Loucy (cell line): Measurements from ENCODE around the gene ADAMTS16.

Experiments used
- H2AFZ ChIP-seq: fragments of 200-600 bp; sonication (generic); 2 replicates; pipeline ENCODE4 v1.6.0; 2016; ENCODE audit warnings: antibody characterized with exemption, mild to moderate bottlenecking, low read length, moderate library complexity
- H3F3A ChIP-seq: fragments of 200-600 bp; 2 replicates; pipeline ENCODE4 v1.6.0; 2016; ENCODE audit warnings: antibody characterized with exemption, low read depth, mild to moderate bottlenecking
- H3K27me3 ChIP-seq: fragments of 200-600 bp; sonication (generic); 2 replicates; pipeline ENCODE4 v1.6.1; 2014; ENCODE audit warnings: low read length, mild to moderate bottlenecking; ENCODE audit not compliant: insufficient read depth, poor library complexity, severe bottlenecking
- H3K36me3 ChIP-seq: fragments of 200-600 bp; sonication (generic); 2 replicates; pipeline ENCODE4 v1.6.1; 2016; ENCODE audit warnings: low read length; ENCODE audit not compliant: insufficient read depth
- H3K4me1 ChIP-seq: fragments of 200-600 bp; sonication (generic); 2 replicates; pipeline ENCODE4 v1.5.1; 2014; ENCODE audit warnings: low read length, mild to moderate bottlenecking; ENCODE audit not compliant: insufficient read depth, poor library complexity, severe bottlenecking
- H3K4me2 ChIP-seq: fragments of 200-600 bp; sonication (generic); 2 replicates; pipeline ENCODE4 v1.6.0; 2014; ENCODE audit warnings: antibody characterized with exemption, low read length, low read depth, mild to moderate bottlenecking; ENCODE audit not compliant: poor library complexity, severe bottlenecking
- H3K4me3 ChIP-seq: fragments of 200-600 bp; sonication (generic); 2 replicates; pipeline ENCODE4 v1.5.1; 2014; ENCODE audit warnings: low read length, mild to moderate bottlenecking, mixed read lengths; ENCODE audit not compliant: poor library complexity, severe bottlenecking
- H3K79me2 ChIP-seq: fragments of 200-600 bp; sonication (generic); 2 replicates; pipeline ENCODE4 v1.6.1; 2014; ENCODE audit warnings: low read length; ENCODE audit not compliant: insufficient read depth
- H3K9ac ChIP-seq: fragments of 200-600 bp; sonication (generic); 2 replicates; pipeline ENCODE4 v1.6.0; 2014; ENCODE audit warnings: mild to moderate bottlenecking, low read depth, low read length, moderate library complexity; ENCODE audit not compliant: poor library complexity, severe bottlenecking
- H3K9me2 ChIP-seq: fragments of 200-600 bp; sonication (generic); replicated peaks from 2 replicates; pipeline ENCODE4 v1.6.1; 2016; ENCODE audit warnings: low read depth, low read length, mixed read lengths
- H3K9me3 ChIP-seq: fragments of 200-600 bp; sonication (generic); 2 replicates; pipeline ENCODE4 v1.6.1; 2014; ENCODE audit warnings: mild to moderate bottlenecking, antibody characterized with exemption, low read length, low read depth; ENCODE audit not compliant: insufficient read depth
- H4K20me1 ChIP-seq: fragments of 200-600 bp; sonication (generic); 2 replicates; pipeline ENCODE4 v1.6.0; 2014; ENCODE audit warnings: antibody characterized with exemption, low read length, mild to moderate bottlenecking; ENCODE audit not compliant: insufficient read depth, poor library complexity, severe bottlenecking
- EZH2phosphoT487 ChIP-seq: fragments of 200-600 bp; IDR thresholded peaks from 2 replicates; pipeline ENCODE4 v1.6.1; 2018; ENCODE audit warnings: antibody characterized with exemption, mild to moderate bottlenecking, moderate library complexity, borderline replicate concordance
- TF ChIP-seq, protein P1 (sequence below): fragments of 200-600 bp; sonication (generic); conservative IDR thresholded peaks from 2 replicates; pipeline ENCODE4 v1.5.1; 2014; ENCODE audit warnings: mild to moderate bottlenecking, antibody characterized with exemption, low read length

The ADAMTS16 gene

DNA sequence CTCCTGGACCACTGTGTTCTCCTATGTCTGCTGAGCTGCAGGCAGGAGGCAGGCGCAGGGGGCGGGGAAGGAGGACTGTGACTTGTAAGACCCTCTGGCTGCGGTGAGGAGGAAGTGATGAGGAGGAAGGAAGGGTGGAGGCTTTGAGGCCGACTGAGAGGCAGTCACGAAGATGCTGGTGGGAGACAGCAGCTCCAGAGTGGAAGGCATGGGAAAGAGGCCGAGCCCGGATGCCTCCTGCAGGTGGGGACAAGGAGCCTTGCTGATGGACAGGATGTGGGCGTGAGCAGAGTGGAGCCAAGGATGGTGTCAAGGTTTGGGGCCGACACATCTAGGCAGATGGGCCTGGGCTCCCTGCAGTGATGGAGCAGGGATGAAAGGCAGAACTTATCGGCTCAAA, 208.0 kb downstream of the ADAMTS16 start:
- H2AFZ ChIP-seq, result no peak overlapping the region
- no peak overlapping the region for H3K4me2 ChIP-seq
- no peaks in the 10 kb centered on the region for H3K4me1 ChIP-seq
- no peak for TF ChIP-seq EZH2phosphoT487
- TF ChIP-seq, protein P1, sequence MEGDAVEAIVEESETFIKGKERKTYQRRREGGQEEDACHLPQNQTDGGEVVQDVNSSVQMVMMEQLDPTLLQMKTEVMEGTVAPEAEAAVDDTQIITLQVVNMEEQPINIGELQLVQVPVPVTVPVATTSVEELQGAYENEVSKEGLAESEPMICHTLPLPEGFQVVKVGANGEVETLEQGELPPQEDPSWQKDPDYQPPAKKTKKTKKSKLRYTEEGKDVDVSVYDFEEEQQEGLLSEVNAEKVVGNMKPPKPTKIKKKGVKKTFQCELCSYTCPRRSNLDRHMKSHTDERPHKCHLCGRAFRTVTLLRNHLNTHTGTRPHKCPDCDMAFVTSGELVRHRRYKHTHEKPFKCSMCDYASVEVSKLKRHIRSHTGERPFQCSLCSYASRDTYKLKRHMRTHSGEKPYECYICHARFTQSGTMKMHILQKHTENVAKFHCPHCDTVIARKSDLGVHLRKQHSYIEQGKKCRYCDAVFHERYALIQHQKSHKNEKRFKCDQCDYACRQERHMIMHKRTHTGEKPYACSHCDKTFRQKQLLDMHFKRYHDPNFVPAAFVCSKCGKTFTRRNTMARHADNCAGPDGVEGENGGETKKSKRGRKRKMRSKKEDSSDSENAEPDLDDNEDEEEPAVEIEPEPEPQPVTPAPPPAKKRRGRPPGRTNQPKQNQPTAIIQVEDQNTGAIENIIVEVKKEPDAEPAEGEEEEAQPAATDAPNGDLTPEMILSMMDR, result no peak
- no peaks in the 10 kb centered on the region for H3K9me2 ChIP-seq
- no peak overlapping the region for H3K4me3 ChIP-seq
- no peaks in the 10 kb centered on the region for H3K79me2 ChIP-seq
- no peaks in the 10 kb centered on the region for H3F3A ChIP-seq
- no peaks in the 10 kb centered on the region for H3K27me3 ChIP-seq
- H3K9me3 ChIP-seq, result no peaks in the 10 kb centered on the region
- H4K20me1 ChIP-seq, result no peaks in the 10 kb centered on the region
- H3K9ac ChIP-seq, result no peak overlapping the region
- H3K36me3 ChIP-seq, result no peaks in the 10 kb centered on the region

DNA sequence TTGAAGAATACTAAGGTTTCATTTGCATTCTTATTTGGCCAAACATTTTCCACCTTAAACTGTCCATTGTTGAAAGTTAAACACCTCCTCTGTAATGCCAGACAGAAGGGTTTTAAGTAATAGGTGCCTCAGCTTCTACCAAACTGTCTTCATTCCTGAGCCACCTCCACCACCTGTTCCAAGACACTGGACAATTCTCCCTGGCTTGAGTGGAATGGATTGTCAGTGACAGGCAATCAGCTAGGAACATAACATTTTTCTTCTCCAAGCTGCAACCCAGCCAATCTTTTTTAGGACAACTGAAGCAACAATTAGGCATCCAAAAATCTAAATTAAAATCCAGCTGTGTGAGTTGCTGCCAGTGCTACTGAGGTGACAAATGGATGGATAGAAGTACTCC, 208.4 kb downstream of the ADAMTS16 start:
- Histone ChIP-seq H3K9me2 (no peaks in the 10 kb centered on the region), H3K4me2 (no peak overlapping the region), H3K4me1 (no peaks in the 10 kb centered on the region), H3K9ac (no peak overlapping the region), H2AFZ (no peak overlapping the region), H3K27me3 (no peaks in the 10 kb centered on the region), H4K20me1 (no peaks in the 10 kb centered on the region), H3K9me3 (no peaks in the 10 kb centered on the region), H3K4me3 (no peak overlapping the region), H3F3A (no peaks in the 10 kb centered on the region), H3K36me3 (no peaks in the 10 kb centered on the region), H3K79me2 (no peaks in the 10 kb centered on the region)
- TF ChIP-seq EZH2phosphoT487, result no peak
- TF ChIP-seq, protein P1, result no peak

DNA sequence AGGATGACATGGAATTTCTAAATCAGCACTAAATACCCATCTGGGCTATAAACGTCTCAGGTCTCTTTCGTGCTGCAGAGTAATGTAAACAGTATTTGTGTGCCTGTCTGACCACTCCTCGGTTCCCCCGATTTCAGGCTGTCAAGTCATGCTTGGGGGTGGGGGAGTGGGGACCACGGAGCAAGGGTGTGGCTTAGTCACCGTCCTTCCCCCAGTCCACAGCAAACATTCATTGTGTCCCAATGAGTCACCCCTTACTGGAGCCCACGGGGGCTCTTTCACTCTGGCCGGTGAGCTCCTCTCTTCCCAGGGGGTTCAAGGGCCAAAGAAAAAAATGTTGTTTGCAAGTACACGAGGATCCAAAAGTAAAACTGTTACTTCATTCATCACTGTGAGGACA, 210.0 kb downstream of the ADAMTS16 start:
- no peaks in the 10 kb centered on the region for H3F3A ChIP-seq
- H2AFZ ChIP-seq, result no peak overlapping the region
- no peaks in the 10 kb centered on the region for H3K9me2 ChIP-seq
- no peak overlapping the region for H3K9ac ChIP-seq
- H3K4me1 ChIP-seq, result no peaks in the 10 kb centered on the region
- H3K4me3 ChIP-seq, result no peak overlapping the region
- no peaks in the 10 kb centered on the region for H3K36me3 ChIP-seq
- H4K20me1 ChIP-seq, result no peaks in the 10 kb centered on the region
- H3K9me3 ChIP-seq, result no peaks in the 10 kb centered on the region
- TF ChIP-seq, protein P1, result no peak
- no peak for TF ChIP-seq EZH2phosphoT487
- H3K79me2 ChIP-seq, result no peaks in the 10 kb centered on the region
- H3K27me3 ChIP-seq, result no peaks in the 10 kb centered on the region
- H3K4me2 ChIP-seq, result no peak overlapping the region
